ENCODE measurements around the gene GALNT1.

DNA sequence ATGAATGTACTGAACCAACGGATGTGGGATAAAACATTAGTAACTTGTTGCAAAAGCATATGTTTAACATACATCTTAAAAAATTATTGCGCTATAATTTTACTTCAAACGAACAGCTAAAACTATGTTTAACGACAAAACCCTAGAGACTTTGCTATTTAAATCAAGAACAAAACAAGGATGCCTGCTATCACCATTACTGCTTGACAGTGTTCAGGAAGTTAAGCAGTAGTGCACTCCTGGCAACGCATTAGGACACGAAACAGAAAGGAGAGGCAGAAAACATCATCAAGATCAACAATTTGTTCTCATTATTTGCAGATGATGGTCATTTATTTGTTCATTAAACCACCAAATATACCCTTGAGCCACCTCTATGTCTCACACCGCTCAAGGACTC, 151.9 kb downstream of the GALNT1 start:
- TF ChIP-seq, protein P1, sequence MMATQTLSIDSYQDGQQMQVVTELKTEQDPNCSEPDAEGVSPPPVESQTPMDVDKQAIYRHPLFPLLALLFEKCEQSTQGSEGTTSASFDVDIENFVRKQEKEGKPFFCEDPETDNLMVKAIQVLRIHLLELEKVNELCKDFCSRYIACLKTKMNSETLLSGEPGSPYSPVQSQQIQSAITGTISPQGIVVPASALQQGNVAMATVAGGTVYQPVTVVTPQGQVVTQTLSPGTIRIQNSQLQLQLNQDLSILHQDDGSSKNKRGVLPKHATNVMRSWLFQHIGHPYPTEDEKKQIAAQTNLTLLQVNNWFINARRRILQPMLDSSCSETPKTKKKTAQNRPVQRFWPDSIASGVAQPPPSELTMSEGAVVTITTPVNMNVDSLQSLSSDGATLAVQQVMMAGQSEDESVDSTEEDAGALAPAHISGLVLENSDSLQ (IDR thresholded peaks at IDR 0.05), result no peak
- TF ChIP-seq ELF4 (IDR thresholded peaks at IDR 0.05), result no peak
